ENCODE results near the gene ZC2HC1B. TPM values are rescaled to one million over a fixed set of nuclear protein-coding genes. Genes with fewer than 3 reads are reported as not detected.

ZC2HC1B gene
- total and polyA plus RNA-seq, 2 of the 8 experiments (the other 6 are each of a cell fraction or from before 2014, with no cell fraction given), result not detected

GRCh38 chr6:143901885-143902750, 37.8 kb downstream of the ZC2HC1B start:
- no peak for FAIRE-seq
- ChIA-PET POLR2A (ENCODE audit: partially characterized antibody) (no interaction called here), CTCF (ENCODE audit: partially characterized antibody) (interaction anchor here (1.3 to 4.4 kb wide), 4 partner anchors 17 to 327 kb away, joined by 3 to 20 read pairs (median 4); no protein-coding TSS in a partner anchor)
- Histone ChIP-seq H3K4me1 (replicated peaks in 1 of 4; ENCODE audit: control insufficient read depth in 3 of 4, insufficient read depth in 4 of 4, low read length in 3 of 4) (no peaks in the 10 kb centered on the region), H3K36me3 (ENCODE audit: control insufficient read depth in 2 of 4, insufficient read depth in 4 of 4, low read length in 3 of 4) (no peaks in the 10 kb centered on the region), H4K5ac (ENCODE audit: insufficient read length, low read depth, low read length) (no peak overlapping the region), H2AK5ac (ENCODE audit: low read depth, low read length) (no peak overlapping the region), H3K18ac (ENCODE audit: extremely low read depth, low read length) (no peak overlapping the region), H4K91ac (replicated peaks; ENCODE audit: insufficient read length, low read length) (no peak overlapping the region), H3K9ac (replicated peaks in 1 of 4; ENCODE audit: extremely low read depth in 1 of 4, low read depth in 3 of 4, low read length in 3 of 4) (no peak overlapping the region), H3K23me2 (ENCODE audit: low read depth, low read length) (no peaks in the 10 kb centered on the region; the same call in 1 of the 2 replicates), H3K79me2 (ENCODE audit: control insufficient read depth in 1 of 2, insufficient read depth in 2 of 2, low read length in 2 of 2) (no peaks in the 10 kb centered on the region), H4K8ac (ENCODE audit: extremely low read depth, insufficient read depth, low read length) (no peak overlapping the region), H2AFZ (ENCODE audit: low read length) (no peak overlapping the region), H3K4me2 (ENCODE audit: insufficient read depth in 1 of 2, low read depth in 2 of 2, low read length in 2 of 2) (no peak overlapping the region), H3K56ac (replicated peaks; ENCODE audit: insufficient read length, low read depth, low read length) (no peak overlapping the region), H2BK15ac (ENCODE audit: low read length) (no peak overlapping the region), H3K4ac (replicated peaks; ENCODE audit: insufficient read length, low read depth, low read length) (no peak overlapping the region), H4K20me1 (replicated peaks in 1 of 2; ENCODE audit: control insufficient read depth in 1 of 2, insufficient read depth in 2 of 2, low read length in 2 of 2) (no peaks in the 10 kb centered on the region), H3K9me3 (ENCODE audit: insufficient read depth in 2 of 2, low read depth in 1 of 2, low read length in 1 of 2) (no peaks in the 10 kb centered on the region), H3K14ac (ENCODE audit: insufficient read length) (no peak overlapping the region), H3K4me3 (ENCODE audit: extremely low read depth in 1 of 4, insufficient read depth in 2 of 4, low read depth in 3 of 4, low read length in 4 of 4) (no peak overlapping the region), H2BK12ac (ENCODE audit: low read depth, low read length) (no peak overlapping the region), H3K27ac (ENCODE audit: low read depth, low read length) (no peak overlapping the region), H3K27me3 (replicated peaks in 1 of 4; ENCODE audit: control insufficient read depth in 3 of 4, extremely low read depth in 1 of 4, insufficient read depth in 3 of 4, low read length in 3 of 4) (no peaks in the 10 kb centered on the region), H2BK120ac (replicated peaks; ENCODE audit: low read depth, low read length) (no peak overlapping the region), H3K23ac (ENCODE audit: insufficient read length) (no peak overlapping the region), H2BK5ac (ENCODE audit: low read depth, low read length) (no peak overlapping the region), H2BK20ac (ENCODE audit: low read length) (no peak overlapping the region), H3K79me1 (ENCODE audit: low read depth, low read length) (no peaks in the 10 kb centered on the region)
- 87% methylated on average over 6 of the region's 6 CpGs; no CpG with 5 or more reads in 1 of the 2 experiments for WGBS, 2 experiments (ENCODE audit: extremely low coverage in 1 of 2, insufficient coverage in 1 of 2, insufficient read length in 1 of 2, insufficient replicate concordance in 2 of 2, low coverage in 1 of 2, low lambda C conversion rate in 2 of 2, missing lambda C conversion rate in 1 of 2)
- no peak for DNase-seq (ENCODE audit: low read depth in 1 of 2, low spot score in 2 of 2)
- TF ChIP-seq POU5F1 (IDR thresholded peaks at IDR 0.05; ENCODE audit: low read depth, low read length) (no peak), JUN (IDR thresholded peaks at IDR 0.05; ENCODE audit: low read depth, low read length) (no peak), SP1 (IDR thresholded peaks at IDR 0.05; ENCODE audit: low read depth, low read length) (no peak), HDAC6 (IDR thresholded peaks at IDR 0.05; ENCODE audit: low read depth, low read length) (no peak), KDM4A (IDR thresholded peaks at IDR 0.05; ENCODE audit: low read depth, low read length, severe bottlenecking) (no peak), SIX5 (IDR thresholded peaks at IDR 0.05; ENCODE audit: low read depth, low read length) (no peak)
